NCI-H2227 (cell line): ENCODE measurements around the gene DOCK4.

ENCODE experiments used
- DNase-seq: peaks from one replicate; lab custom pipeline; 2025; ENCODE audit not compliant: unreplicated experiment; lab: John Stamatoyannopoulos, UW

DOCK4 gene

GRCh38 chr7:112161253-112162141 lies 44.7 kb downstream of the DOCK4 start:
- DNase-seq: no peak

- DNase-seq: no peak
These were observed 45.4 kb downstream of the DOCK4 start for GRCh38 chr7:112160771-112161150.

DNA sequence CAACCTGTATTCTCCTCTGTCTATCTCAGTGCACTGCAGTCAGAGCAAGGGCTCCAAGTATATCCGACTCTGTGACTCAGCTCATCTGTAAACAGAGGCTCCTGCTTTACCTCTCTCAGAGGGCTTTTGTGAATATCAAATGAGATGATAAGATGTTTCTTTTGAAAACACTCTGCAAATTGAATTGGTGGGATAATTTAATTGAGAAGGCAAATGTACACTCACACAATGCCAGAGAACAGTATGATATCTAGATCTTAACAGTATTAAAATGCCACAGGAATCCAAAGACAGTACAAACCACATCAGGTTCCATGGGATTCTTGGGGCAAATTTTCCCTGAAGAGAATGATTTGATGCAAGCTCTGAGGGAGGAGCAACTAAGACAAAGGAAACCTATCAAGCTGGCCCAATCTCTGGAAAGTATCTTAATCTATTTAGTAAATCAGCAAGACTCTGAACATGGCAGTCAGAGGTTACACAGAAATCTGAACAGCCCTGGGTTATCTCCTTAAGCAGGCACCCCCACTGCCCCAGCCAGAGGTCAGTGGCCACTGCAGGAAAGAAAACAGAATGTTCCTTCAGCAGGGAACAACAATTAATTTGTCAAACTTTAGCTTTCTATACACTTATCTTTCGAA lies 45.9 kb downstream of the DOCK4 start:
- no peak for DNase-seq

DNA sequence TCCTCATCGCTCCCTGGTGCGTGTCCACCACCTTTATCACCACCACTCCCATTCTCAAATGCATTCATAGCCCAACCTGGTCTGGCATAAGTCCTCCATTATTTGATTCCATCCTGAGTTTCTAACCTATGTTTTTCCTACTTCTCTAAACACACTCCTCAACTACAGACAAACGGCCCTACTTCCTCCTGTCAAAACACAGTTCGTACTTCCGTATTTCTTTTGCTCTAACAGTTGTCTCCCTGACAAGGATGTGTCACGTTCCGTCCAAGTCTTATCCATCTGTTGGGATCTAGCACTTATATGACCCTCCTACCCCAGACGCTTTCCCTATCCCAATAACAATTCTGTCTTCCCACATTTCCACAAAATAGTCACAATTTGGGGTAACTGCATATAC lies 46.8 kb downstream of the DOCK4 start:
- DNase-seq: no peak

GRCh38 chr7:112157072-112157471 lies 49.1 kb downstream of the DOCK4 start:
- peak; percentile 15 for DNase-seq

GRCh38 chr7:112156412-112156811 lies 49.8 kb downstream of the DOCK4 start:
- DNase-seq: no peak

GRCh38 chr7:112154690-112155089 lies 51.5 kb downstream of the DOCK4 start:
- no peak for DNase-seq

DNA sequence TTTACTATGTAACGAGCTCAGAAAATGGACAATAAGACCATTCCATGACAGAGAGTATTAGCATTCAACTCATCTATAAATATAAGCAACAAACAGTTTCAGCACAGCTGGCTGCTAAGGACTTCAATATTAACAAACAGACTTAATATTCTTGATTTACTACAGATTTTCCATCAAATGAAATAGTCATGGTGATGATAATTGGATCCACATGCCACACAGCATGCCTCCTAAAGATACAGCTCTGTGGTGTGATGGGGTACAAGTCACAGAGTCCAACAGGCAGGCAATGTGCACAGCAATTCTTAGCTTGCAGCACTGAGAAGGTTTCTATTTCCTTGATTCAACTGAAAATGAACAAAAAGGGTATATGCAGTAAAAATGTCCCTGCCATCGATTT lies 54.0 kb downstream of the DOCK4 start:
- no peak for DNase-seq

DNA sequence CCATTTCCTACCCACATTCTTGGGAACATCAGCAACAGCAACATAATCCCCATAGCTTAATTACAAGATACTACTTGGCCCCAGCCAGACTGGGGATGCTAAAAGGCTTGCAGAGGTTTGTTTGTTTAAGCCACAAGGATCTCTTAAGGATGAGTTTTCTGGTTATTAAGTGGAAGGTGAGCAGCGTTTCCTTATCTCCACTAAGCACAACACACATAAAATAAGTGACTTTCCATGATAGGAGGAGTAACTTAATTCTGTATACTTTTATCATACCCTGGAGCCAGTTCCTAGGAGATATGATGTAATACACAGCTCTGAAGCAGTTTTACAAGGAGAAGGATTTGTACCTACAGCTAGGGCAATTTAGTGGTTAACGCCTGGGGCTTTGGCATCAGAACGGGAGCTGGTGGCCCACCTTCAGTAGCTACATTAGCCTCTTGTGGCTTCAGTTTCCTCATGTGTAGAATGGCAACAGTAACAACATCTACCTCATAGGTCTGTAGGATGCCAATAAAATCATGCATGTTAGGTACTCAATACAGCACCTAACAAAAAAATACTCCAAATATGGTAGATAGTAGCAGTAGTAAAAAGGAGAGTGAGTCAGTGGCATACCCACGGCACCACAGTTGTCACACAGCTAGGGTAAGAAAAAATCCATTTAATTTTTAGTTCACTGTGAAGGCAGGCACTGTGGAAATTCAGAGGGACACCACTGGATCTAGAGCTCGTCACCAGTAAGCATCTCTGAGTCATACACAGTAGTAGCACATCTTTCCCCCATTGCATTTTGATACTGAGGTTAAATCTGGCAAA lies 55.2 kb downstream of the DOCK4 start:
- DNase-seq: no peak

DNA sequence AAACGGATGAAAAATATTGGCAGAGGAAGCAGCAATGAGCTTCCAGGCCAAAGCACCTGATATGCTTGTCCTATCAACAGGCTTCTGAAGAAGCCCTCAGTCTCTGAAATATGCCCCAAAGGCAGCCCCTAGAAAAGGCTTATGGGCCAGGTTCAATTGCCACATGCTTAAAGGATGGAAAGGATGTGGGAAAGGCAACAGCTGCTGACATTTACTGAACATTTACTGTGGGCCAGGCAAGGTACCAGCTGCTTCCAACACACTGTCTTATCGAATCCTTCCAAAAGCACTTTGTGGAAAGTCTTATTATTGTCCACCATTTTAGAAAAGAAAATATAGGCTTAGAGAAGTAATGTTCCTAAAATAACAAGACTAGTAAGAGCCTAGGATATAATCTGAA lies 56.5 kb downstream of the DOCK4 start:
- no peak for DNase-seq

- no peak for DNase-seq
These were observed 58.3 kb downstream of the DOCK4 start for GRCh38 chr7:112147793-112148361.

- no peak for DNase-seq
These were observed 61.0 kb downstream of the DOCK4 start for GRCh38 chr7:112145206-112145605.

DNA sequence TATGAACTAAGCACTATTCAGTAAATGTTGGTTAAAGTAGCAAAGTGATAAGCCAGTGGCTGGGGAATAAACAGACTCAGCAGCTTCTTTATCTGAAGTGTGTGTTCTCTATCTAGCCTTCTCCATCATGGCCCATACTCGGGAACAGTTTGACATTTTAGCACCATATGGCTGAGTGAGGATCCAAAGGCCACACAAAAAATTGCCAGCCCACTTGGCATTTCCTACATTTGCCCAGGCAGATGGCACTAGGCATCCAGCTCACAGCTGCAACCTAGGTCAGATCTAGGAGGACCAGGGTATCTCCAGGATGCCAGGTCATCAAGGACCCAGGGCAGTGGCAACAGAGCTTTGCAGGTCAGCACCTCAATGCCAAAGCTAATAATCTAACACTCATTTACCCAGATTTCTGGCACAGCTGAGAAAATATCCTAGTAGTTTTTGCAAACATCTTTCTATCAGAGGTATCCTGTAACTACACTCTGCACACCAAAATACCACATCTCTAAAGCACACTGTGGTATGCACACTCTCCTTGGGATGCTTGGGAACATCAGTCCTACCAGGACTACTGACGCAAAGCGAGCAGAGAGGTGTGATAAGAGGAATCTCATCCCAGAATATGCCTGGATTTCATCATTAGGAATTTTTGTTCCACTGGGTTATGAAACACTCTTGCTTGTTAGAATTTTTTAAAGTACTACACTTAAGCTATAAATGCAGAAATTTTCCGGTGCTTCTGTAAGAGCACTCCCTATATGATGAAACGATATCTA lies 61.7 kb downstream of the DOCK4 start:
- DNase-seq: no peak

DNA sequence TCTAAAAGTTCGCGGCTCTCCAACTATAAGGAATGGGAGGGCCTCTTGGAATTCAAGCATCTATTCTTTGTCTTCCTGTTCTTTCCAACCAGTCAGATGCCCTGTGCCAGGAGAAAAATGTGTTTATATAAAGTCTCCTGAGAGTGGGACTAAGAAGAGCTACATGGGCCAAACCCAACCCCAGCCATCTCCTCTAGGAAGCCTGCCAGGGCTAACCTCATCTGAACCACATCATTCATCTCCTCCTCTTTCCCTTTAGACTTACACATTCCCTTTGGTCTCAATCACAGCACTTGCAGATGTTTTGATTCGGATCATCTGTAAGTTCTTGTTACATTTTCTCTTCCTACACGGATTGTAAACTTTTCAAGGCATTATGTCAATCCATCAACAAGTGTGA lies 62.6 kb downstream of the DOCK4 start:
- no peak for DNase-seq

GRCh38 chr7:112143136-112143535 lies 63.1 kb downstream of the DOCK4 start:
- no peak for DNase-seq

DNA sequence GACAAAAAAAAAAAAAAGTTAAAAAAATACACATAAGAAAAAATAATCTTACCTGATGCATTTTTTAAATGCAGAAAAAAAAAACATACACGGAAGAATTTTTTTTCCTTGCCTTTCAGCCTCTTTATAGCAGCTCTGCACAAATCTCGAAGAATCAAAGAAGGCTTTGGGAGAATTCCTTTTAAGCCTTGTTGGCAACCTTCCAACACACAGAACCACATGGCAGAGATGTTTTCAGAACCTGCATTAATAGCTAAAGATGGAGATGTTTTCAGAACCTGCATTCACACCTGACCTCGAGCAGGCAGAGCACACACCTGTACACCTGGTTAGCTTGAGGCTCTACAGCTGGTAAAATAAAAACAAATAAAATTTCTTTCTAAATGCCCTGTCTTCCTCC lies 65.6 kb downstream of the DOCK4 start:
- DNase-seq: peak; percentile 28

GRCh38 chr7:112138938-112139337 lies 67.3 kb downstream of the DOCK4 start:
- no peak for DNase-seq

DNA sequence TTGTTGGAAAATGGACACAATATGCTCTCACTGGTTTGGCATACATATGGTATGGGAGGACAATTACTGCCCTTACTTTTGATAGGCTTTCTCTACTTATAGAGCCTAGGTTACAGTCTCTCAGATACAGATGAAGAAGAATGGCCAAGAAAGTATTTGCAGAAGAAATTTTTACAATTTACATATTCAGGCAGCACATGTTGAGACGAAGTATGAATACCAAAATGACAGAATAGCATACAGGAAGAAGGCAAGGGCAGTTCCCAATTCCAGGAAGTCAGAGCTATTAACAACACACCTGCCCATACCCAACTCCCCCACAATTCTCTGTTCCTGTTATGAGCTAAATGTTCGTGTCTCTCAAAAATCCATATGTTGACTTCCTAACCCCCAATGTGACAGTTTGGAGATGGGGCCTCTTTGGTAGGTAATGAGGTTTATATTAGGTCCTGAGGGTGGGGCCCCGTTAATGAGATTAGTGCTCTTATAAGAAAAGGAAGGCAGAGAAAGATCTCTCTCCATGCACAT lies 67.8 kb downstream of the DOCK4 start:
- DNase-seq: no peak

DNA sequence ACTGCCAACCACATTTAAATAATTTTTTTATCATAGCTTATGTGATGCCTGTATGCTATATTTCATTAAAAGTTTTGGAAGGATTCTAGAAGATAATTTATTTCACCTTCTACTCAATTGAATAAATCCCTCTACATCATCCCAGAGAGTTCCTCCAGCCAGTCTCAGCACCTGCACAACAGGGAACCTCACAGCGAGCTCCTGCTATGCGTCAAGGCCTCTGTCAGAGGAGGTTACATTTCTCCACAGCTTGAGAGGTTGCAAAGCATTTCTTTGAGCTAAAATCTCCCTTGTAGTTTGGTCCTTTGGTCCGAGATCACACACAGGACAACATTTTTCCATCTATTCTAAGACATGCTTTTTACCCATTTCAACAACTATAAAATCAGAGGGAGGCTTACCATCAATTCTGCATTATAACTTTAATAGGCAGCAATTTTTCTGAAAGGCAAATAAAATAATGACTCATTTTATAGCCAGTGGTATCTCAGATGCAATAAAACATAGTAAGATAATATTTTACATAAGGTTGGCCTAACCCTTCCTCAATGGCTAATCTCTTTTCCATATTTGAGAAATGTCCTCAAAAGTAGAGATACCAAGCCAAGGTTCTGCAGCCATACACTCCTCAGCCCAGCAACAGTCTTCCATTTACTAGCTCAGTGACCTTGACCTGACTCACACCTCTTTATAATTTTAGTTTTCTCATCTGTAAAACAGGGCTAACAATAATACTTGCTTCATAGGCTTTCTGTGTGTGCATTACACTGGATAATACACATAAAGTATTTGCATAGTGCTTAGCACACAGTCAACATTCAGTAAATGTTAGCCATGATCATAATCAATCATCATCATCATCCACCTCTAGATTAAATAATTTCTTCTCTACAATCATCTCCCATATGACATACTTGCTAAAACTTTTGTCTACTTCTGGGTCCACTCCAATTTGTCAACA lies 68.8 kb downstream of the DOCK4 start:
- DNase-seq: no peak
